ENCODE measurements around the gene VCAN.
"Not testable (repeated sequence)": the region's sequence is repeated elsewhere in the genome, so short reads cannot be mapped to it uniquely, and the experiment has no call there.

The VCAN gene

DNA sequence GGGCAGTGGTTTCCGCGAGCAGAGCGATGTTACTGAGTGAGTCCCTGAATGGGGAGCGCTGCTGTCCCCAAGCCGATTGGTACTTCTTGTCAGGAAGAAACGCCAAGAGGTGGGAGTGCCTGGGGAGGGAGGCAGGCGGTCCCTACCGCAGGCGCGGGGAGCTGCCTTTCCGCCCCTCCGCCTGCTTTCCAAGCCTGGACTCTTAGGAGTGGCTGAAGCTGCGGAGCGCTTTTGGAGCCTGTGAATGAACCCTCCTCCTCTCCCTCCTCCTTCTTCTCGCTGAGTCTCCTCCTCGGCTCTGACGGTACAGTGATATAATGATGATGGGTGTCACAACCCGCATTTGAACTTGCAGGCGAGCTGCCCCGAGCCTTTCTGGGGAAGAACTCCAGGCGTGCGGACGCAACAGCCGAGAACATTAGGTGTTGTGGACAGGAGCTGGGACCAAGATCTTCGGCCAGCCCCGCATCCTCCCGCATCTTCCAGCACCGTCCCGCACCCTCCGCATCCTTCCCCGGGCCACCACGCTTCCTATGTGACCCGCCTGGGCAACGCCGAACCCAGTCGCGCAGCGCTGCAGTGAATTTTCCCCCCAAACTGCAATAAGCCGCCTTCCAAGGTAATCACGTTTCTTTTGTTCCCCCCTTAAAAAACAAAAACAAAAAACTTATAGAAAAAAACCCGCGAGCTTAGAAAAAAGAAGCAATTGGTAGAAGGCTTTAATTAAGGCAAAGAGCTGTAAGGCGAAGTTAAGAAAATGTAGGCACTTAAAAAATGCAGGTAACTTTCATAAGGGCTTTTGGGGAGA lies at the start of gene VCAN:
Gene VCAN (plus strand): TSS at position 340 of the 808 bp plus-strand sequence. CDS start 11,775 bp downstream, outside the sequence.
- no peak for DNase-seq

DNA sequence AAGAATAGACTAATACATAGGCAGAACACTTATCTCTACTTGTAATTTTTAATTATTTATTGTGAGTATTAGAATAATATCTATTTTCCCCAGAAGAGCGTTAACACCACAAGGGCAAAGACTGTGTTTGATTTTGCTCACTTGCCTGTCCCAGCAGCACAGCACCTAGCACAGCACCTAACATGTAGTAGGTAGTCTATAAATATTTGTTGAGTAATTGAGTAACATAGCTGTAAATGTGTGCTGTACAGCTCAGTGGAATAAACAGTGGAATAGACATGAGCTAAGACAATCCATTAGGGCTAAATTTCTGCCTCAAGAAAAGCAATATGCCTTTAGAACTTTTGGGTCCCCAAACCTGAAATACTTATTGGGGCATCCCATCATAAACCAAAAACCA lies 49.3 kb upstream of the VCAN start:
- DNase-seq = no peak

DNA sequence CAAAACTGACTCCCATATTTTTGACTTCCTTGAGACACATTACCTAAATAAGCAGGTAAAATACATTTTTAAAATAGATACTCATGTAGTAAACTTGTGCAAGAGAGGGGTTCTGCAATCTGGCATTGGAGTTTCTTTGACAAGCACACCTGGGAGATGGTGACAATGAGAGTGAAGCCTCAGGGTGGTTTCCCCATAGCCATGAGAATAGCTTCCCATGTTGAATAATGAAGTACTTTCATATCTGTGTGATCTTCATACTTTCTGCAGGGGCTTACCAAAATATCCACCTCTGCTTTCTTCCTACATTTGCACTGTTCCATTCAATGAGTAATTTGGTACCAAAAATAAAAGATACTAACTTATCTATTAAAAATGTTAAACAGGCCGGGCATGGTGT lies 44.7 kb upstream of the VCAN start:
- no peak for DNase-seq

DNA sequence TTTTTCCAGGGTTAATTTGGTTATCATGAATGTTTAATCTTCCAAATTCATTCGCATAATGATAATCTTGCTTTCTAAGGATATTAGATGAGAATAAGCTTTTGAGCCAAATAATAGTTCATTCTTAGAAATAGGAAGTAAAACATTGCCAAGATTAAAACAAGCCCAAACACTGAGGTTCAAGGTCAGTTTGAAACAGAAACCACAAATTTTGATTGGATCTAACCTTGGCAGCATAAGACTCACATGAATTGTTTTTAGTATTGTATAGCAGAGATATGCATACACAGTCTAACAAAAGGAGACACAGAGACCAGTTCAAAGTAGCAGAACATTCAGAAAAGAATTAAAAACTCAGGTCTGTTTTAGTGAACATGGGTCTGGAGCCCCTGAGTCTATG lies 43.4 kb upstream of the VCAN start:
- DNase-seq = no peak

DNA sequence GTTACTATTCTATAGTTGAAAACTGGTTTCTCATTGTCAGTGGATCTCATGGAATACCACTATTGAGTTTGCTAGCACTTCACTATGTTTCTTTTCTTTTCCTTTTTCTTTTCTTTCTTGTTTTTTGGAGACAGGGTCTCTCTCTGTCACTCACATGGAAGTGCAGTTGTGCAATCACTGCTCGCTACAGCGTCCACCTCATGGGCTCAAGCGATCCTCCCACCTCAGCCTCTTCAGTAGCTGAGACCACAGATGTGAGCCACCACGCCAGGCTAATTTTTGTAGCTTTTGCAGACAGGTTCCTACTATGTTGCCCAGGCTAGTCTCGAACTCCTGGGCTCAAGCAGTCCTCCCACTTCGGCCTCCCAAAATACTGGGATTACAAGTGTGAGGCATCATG lies 42.7 kb upstream of the VCAN start:
- no peak for DNase-seq

DNA sequence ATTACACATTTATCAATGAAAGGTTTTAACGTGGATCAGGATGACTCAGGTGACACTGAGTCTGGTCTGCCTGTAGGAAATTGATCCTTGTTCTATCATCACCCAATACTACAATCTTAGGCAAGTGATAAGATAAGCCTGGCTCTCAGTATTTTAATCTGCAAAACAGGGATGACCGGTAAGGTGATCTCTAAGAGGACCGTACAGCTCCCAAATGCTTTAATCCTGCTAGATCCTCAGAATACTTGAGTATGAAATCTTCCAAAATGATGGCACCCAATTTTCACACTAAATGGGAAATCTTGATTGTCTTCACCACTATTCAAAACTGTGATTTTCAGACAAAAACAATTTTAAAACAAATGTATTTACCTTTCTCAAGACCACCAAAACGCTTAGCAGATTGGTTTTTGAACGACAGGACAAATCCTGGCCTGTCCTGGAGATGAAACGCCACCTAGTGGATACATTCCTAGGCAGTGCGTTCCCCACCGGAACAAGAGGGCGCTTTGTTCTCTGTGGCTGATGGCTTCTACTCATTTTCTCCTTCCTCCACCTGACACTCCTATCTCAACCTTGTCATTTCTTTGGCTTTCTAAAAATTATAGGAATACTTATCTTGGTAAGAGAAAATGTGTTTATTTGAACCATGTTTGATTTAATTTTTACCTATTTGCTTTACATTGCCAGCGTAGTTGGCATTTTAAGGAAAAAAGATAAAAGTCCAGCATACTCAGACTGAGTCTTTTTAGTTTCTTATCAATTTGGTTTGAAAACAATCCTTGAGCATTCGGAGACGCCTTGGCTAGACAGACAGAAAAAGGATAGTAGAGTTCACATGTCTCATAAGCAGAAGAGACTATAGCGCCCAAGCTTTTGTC lies 41.2 kb upstream of the VCAN start:
- DNase-seq = no peak

DNA sequence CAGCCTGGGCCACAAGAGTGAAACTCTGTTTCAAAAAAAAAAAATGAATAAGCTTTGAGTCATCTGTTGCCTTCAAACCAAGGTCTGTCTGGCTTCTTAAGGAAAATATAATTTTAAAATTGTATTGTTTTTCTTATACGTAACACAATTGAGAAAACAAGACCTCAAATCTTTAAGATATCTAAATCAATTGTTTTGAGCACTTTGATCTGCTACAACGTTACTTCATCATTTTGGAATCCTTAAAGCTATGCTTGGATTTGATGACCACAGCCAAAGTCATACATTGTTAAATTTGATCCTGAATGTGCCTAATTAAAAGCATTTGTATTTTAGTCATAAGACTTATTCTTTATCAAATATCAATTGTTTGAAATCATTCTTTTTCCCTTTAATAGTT lies 37.7 kb upstream of the VCAN start:
- DNase-seq = no peak

DNA sequence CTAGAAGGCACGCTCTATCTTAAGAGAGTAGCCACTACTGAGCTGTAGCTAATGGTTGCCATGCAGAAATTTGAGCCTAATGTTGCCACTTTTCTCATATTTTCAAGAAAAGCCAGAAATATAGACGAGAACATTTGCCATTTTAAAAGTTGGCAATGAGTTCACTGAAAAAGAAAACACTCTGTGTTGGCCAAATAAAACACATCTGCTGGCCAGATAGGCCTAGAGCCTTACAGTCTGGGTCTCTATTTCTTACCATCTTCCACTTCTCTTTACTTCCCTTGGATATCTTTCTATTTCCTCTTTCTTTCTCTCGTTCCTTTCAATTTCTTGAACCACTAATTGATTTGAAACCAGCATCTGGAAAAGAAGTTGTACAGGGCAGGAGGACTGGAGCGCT lies 36.6 kb upstream of the VCAN start:
- DNase-seq = no peak

DNA sequence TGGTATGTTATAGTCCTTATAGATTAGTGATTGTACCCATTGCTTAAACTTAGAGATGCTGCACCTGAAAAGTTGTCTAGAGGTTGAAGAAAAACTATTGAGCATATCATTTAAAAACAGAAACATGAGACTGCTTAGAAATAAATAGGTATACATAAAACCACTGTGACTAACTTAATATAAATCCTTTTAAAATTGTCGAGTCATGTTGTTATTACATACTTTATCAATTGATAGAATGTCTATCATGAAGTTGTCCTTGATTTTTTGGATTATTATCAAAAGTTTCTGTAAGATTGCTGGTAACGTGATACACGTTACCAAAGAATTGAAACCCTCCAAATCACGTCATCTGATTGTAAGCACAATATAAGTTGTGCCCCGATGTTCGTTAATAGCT lies 35.3 kb upstream of the VCAN start:
- DNase-seq = no peak

DNA sequence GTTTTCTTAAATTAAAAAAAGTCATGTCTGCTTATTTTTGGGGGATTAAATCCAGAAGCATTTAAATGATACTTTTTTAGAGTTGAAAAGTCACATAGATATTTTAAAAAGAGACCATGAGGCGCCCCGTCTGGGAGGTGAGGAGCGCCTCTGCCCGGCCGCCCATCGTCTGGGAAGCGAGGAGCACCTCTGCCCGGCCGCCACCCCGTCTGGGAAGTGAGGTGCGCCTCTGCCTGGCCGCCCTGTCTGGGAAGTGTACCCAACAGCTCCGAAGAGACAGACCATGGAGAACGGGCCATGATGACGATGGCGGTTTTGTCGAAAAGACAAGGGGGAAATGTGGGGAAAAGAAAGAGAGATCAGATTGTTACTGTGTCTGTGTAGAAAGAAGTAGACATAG lies 33.8 kb upstream of the VCAN start:
- DNase-seq = not testable (repeated sequence)

DNA sequence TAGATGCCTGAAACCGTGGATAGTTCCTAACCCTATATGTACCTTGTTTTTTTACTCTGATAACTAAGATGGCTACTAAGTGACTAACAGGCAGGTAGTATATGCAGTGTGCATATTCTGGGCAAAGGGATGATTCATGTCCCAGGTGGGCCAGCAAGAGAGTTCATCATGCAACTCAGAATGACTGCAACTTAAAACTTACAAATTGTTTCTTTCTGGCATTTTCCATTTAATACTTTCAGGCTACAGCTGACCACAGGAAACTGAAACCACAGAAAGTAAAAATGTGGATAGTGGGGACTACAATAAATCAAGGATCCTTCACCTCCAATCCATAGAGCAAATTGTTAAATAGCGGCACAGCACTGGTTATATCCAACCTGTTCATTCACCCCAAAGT lies 30.7 kb upstream of the VCAN start:
- DNase-seq = no peak

DNA sequence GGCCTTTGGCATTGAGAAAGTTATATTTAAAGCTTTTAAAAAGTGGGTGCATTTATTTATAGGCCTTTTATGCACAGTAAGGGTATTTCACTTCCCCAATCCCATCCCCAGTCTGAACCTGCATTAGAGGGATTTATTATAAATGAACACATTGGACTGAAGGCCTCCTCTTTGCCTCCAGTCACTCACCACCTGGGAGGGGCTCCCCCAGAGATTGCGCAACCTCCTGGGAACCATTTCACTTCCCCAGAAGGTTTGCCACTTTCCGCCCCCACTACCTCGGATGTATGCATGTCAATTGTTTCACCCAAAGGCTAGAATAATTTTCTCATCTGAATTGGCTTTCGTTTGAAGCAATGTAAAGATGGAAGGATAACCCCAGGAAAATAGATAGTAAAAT lies 29.8 kb upstream of the VCAN start:
- DNase-seq = no peak

DNA sequence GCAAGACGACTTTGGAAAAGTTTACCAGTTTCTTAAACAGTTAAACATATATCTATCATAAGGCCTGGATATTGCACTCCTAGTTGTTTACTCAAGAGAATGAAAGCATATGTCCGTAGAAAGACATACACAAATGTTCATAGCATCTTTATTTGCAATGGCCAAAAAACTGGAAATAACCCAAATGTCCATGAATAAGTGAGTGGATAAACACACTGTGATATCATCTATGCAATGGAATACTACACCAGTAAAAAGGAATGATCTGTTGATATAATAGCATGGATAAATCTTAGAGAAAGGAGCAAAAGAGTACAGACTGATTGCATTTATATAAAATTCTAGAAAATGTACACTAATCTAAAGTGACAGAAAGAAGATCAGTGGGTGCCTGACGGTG lies 28.0 kb upstream of the VCAN start:
- DNase-seq = no peak

DNA sequence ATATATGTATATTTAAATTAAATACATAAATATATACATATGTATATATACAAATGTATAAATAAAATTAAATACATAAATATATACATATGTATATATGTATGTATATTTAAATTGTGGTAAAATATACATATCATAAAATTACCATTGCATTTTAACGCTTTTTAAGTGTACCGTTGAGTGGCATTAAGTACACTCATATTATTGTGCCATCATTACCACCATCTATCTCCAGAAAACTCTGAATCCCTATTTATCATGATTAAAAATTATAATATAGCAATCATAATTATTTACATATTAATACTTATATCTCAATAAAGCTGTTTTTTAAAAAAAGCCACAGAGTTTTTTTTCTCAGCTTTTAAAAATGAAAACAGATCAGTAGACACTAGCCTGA lies 27.1 kb upstream of the VCAN start:
- DNase-seq = no peak

DNA sequence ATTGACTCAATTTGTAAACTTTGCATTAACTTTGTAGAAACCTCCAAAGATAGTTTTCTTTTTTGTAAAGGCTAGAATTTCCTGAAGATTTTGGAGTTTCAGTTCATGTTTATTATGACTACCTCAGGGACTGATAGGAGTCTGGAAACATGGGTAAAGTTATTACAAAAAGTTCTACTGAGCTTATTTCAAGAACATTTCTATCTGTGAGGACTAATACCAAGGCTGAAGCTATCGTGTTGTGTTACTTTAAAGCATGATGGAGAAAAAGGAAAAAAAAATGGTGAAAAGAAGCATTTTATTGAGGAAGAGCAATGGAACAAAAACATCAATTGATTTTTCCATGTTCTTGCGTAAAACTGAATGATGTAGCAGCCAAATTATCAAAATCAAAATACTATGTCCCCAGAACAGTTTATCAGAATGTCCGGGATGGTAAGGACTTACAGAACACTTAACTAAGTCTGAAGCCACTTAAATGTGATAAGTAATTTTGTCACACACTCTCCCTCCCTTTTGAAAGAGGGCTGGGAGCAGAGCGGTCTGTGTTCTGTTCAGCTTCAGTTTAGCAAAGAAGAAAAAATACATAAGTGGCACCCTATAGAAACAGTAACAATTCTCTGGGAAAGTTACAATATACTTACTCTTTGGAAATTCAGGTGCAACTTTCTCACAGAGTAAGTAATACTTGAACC lies 25.1 kb upstream of the VCAN start:
- DNase-seq = no peak

DNA sequence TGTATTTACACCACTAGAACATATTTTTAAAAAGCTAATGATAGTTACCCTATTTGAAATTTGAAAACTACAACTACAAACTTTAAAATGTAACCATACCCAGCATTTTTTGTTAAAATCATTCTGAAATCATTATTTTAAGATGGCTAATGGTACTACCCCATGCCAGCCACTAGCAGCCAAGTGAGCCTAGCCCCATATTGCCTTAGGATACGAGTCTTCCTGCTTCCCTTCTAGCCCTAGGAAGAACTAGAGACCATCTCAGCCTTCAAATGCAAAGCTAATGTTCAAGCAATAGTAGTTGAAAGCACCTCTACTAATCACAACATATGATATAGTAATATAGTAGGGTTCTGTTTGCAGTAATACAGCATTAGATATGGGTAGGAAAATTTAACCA lies 24.0 kb upstream of the VCAN start:
- no peak for DNase-seq

DNA sequence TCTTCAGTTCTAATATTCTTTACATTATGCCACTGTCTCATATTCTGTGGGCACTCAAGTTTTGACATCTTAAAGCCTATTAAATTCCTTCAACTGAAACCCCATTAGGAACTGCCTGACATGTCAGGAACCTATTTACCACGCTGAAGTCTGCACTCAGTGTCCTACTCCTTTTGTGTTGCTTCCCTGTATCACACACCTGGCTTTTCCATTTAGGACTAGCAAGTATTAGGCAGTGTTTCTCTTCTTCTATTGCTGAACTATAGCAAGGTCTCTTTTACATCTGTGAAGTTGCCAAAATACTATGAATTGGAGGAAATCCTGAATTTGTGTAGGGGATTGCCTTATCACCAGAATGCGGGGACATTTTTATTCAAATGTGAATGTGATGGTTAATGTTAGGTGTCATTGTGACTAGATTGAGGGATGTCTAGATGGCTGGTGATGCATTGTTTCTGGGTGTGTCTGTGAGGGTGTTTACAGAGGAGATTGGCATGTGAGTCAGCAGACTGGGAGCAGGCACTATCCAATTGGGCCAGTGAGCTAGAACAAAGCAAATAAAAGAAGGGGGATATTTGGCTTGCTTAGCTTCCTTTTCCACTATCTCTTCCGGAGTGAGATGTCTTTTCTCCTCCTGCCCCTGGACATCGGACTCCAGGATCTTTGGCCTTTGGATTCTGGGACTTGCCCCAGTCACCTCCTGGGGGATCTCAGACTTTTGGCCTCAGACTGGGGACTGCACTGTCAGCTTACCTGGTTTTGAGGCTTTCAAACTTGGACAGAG lies 21.2 kb upstream of the VCAN start:
- no peak for DNase-seq

DNA sequence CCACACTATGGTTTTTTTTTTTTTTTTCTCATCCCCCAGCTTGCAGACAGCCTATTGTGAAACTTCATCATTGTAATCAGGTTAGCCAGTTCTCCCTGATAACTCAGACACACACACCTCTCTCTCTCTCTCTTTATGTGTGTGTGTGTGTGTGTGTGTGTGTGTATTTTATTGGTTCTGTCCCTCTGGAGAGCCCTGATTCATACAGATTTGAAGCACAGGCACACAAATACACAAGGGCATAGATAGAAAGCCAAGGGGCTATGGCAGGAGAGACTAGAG lies 20.6 kb upstream of the VCAN start:
- DNase-seq = no peak

DNA sequence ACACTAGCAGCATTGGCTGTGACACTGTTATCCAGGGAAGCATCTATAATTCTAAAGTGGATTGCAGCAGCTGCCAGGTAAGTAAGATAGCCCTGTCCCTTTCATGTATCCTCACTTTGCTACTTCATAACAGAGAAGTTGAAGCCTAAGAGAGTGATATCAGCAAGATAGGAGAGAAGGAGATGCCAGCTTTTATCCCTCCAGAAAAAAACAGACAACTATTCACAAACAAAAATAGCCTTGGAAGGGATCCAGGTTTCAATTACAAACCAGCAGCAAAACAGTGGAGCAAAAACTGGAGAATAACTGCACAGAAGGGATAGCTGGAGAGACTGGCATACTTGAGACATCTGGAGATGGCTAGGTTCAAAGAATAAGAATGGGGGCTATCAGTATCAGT lies 19.6 kb upstream of the VCAN start:
- DNase-seq = no peak

DNA sequence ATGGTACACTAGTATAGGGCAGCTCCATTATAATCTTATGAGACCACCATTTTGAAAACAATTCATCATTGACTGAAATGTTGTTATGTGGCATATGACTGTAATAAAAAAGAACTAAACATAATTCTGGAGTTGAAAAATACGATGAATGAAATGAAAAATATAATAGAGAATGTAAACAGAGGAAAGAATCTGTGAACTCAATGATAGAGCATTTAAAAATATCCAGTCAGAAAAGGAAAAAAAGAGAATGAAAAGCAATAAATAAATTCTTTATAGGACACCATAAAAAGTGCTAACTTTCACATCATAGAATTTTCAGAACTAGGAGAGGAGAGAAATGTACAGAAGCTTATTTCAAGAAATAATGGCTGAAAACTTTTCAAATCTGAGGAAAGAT lies 17.6 kb upstream of the VCAN start:
- no peak for DNase-seq

DNA sequence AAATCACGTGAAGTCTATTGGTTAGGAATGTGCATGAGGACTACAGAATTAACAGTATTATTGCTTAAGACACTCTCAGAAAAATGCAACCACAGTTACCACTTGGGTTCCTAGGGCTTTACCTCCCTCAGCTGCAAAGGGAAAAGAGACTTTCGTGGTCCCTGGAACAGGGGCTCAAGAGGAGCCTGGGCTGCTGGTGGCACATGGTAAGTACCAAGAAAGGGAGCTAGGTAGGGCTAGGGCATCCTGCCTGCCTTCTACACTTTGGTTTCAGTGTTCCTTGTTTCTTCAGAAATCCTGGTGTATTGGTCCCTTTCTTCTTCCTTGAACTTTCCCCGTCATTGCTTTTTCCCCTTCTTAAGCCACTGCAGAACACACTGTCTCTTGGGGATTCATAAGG lies 7.3 kb upstream of the VCAN start:
- DNase-seq = no peak

DNA sequence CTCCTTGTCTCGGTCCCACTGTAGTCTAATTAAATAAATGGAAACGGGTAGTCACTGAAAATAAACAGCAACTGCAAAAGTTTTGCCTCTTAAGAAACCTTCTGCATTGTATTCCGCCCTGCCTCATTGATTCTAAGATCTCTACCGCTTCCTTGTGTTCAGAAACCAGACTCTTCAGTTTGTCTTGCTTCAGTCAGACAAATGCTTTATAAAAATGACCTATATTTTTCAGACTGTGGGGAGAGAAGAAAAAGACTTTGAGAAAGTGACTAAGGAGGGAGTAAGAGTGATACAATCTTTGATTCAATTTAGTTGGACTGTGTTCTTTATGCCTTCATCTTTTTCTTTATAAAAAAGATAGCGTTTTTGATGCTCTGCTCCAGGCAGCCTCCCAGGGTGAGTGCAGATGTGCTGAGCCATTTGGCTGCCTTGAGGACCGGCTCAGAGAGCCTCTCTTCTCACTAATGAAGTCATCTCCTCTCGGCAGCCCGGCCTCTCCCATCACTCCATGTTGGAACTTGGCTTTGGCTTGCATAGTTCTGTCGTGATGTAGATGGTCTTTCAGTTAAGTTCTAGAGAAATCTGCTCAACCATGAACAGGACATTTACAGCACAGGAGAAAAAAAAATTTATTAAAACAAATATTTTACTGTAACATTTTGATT lies 4.0 kb upstream of the VCAN start:
- DNase-seq = no peak

DNA sequence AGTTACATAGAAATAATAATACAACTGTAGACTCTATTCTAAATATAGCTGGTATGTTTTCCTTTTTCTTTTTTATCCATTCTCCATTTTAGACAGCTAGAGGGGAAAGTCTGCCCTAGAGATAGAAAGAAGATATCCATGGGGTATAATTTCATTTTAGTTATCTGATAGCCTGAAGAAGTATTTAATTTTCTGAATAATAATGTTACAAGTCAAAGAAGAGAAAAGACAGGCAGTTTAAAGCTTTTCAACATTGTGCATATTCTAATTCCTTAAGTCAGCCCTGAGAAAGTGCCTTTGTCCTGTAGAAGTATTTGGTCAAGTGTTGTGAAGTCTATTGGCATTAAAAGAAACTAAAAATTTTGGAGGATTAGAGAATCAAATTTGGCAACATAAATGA lies 2.5 kb upstream of the VCAN start:
- no peak for DNase-seq
